Mucosa of descending colon (tissue), 3 donors: Measurements from ENCODE around the gene DNASE2B. TPM values are rescaled to one million over a fixed set of nuclear protein-coding genes. Genes with fewer than 3 reads are reported as not detected.

ENCODE experiments used
- ATAC-seq: fragments of 200-7000 bp; cut with Tn5 transposase; one replicate; pipeline ENCODE4 v1.9.1; 2020; ENCODE audit warnings: mild to moderate bottlenecking, moderate library complexity
- DNase-seq, 3 donors: peaks; one replicate each; pipeline ENCODE4 v3.0.0-alpha.2; 2020
- H3K36me3 ChIP-seq: fragments of 200-600 bp; one replicate; pipeline ENCODE4 v1.8.0; 2021; ENCODE audit warnings: low read depth, mild to moderate bottlenecking
- H3K4me1 ChIP-seq: fragments of 200-600 bp; one replicate; pipeline ENCODE4 v1.8.0; 2021; ENCODE audit warnings: low read depth, mild to moderate bottlenecking
- H3K4me3 ChIP-seq: fragments of 200-600 bp; one replicate; pipeline ENCODE4 v1.8.0; 2021; ENCODE audit warnings: mild to moderate bottlenecking
- H3K9me3 ChIP-seq: fragments of 200-600 bp; one replicate; pipeline ENCODE4 v1.8.0; 2021; ENCODE audit warnings: mild to moderate bottlenecking
- intact Hi-C, 2 donors: fragments of 100-400 bp; cut with DNase I in 1 of 2; cut with micrococcal nuclease in 1 of 2; formaldehyde crosslinking; loops; one replicate each; pipeline versions ENCODE4 v1.11.0 to v1.11.1; 2022; cut with DNase I, micrococcal nuclease
- total RNA-seq, 3 donors: library from RNA; stranded (reverse); fragmentation: NEBNext Ultra II Directional in 2 of 3; extraction: Animal tissue kit (Norgen Biotek cat#: 25700) in 2 of 3; gene quantifications; one replicate each; pipeline versions ENCODE4 v1.2.1 to v1.2.4, GENCODE V29; 2021 to 2023
- TF ChIP-seq, protein P1 (sequence below): fragments of 200-600 bp; IDR thresholded peaks from one replicate; pipeline ENCODE4 v1.8.0; 2022; ENCODE audit warnings: antibody characterized with exemption, mild to moderate bottlenecking
- donor health status: DM: no; HTN: no; CAD: no; lungs with moderate emphysema.
- donor health status: DM: no; HTN: no; CAD: no.
- donor health status: DM: no; HTN: yes; CAD: no.

DNASE2B gene
- total RNA-seq, 3 donors from 2014 or later, result 0.87 to 1.0 TPM; not detected in 1

- Histone ChIP-seq H3K4me3 (no peak overlapping the region), H3K36me3 (no peaks in the 10 kb centered on the region), H3K4me1 (peaks cover 15% of the 10 kb centered on the region), H3K9me3 (no peaks in the 10 kb centered on the region)
- no peak for ATAC-seq
- TF ChIP-seq, protein P1, sequence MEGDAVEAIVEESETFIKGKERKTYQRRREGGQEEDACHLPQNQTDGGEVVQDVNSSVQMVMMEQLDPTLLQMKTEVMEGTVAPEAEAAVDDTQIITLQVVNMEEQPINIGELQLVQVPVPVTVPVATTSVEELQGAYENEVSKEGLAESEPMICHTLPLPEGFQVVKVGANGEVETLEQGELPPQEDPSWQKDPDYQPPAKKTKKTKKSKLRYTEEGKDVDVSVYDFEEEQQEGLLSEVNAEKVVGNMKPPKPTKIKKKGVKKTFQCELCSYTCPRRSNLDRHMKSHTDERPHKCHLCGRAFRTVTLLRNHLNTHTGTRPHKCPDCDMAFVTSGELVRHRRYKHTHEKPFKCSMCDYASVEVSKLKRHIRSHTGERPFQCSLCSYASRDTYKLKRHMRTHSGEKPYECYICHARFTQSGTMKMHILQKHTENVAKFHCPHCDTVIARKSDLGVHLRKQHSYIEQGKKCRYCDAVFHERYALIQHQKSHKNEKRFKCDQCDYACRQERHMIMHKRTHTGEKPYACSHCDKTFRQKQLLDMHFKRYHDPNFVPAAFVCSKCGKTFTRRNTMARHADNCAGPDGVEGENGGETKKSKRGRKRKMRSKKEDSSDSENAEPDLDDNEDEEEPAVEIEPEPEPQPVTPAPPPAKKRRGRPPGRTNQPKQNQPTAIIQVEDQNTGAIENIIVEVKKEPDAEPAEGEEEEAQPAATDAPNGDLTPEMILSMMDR, result no peak
- DNase-seq, result no peak
- intact Hi-C loops, result no loop called here
These were observed 3.8 kb downstream of the DNASE2B start for GRCh38 chr1:84402060-84402459.

DNA sequence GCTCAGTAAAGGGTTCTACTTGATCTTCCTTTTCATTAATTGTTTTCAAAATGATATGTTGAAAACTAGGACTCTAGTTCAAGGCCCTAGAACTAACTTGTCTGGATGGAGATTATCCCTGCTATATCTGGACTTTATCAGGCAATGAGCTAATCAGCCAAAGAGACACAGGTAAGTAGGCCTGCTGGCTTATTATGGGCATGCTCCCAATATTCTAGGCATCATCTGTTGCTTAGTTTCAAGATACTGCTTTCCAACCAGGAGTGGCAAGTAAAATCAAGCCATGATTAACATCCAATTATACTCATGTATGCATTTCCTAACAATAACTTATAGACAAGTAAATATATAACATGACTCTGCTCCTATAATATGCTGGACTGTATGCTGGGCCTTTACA is 4.2 kb downstream of the DNASE2B start:
- Histone ChIP-seq H3K4me1 (peaks cover 16% of the 10 kb centered on the region), H3K9me3 (no peaks in the 10 kb centered on the region), H3K4me3 (no peak overlapping the region), H3K36me3 (no peaks in the 10 kb centered on the region)
- ATAC-seq (no peak), DNase-seq (no peak)
- intact Hi-C loops, result no loop called here
- TF ChIP-seq, protein P1, result no peak

- Histone ChIP-seq H3K4me1 (peaks cover 16% of the 10 kb centered on the region), H3K36me3 (no peaks in the 10 kb centered on the region), H3K4me3 (no peak overlapping the region), H3K9me3 (no peaks in the 10 kb centered on the region)
- no peak for ATAC-seq
- TF ChIP-seq, protein P1, result no peak
- intact Hi-C loops, result no loop called here
- no peak for DNase-seq
These were observed 5.1 kb downstream of the DNASE2B start for GRCh38 chr1:84403347-84403746.

GRCh38 chr1:84406346-84406861 is 8.1 kb downstream of the DNASE2B start:
- intact Hi-C loops, result no loop called here
- Histone ChIP-seq H3K4me1 (peaks cover 24% of the 10 kb centered on the region), H3K9me3 (no peaks in the 10 kb centered on the region), H3K36me3 (no peaks in the 10 kb centered on the region), H3K4me3 (no peak overlapping the region)
- DNase-seq (peak in 1 of 3 donors; percentile 63), ATAC-seq (peak; percentile 92)
- TF ChIP-seq, protein P1, result no peak

DNA sequence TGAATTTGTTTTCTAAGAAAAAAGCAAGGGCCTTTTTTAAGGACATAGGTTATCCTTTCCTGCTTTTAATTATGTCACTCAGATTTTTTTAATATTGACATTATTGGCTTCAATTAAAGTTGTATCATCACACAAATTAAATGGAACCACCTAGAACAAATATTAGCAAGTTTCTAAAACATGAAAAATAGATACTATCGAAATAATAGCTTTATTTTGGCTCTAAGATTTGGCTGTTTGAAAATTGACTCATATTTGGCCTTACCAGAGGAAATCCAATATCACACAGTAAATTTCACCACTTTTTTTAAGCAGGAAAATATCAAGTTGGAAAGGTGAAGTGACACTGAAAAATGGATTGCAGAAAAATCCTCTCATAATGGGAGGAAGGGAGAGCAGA is 9.2 kb downstream of the DNASE2B start:
- TF ChIP-seq, protein P1, result no peak
- intact Hi-C loops, result no loop called here
- ATAC-seq (no peak), DNase-seq (no peak)
- Histone ChIP-seq H3K9me3 (no peaks in the 10 kb centered on the region), H3K4me1 (peaks cover 24% of the 10 kb centered on the region), H3K4me3 (no peak overlapping the region), H3K36me3 (no peaks in the 10 kb centered on the region)

DNA sequence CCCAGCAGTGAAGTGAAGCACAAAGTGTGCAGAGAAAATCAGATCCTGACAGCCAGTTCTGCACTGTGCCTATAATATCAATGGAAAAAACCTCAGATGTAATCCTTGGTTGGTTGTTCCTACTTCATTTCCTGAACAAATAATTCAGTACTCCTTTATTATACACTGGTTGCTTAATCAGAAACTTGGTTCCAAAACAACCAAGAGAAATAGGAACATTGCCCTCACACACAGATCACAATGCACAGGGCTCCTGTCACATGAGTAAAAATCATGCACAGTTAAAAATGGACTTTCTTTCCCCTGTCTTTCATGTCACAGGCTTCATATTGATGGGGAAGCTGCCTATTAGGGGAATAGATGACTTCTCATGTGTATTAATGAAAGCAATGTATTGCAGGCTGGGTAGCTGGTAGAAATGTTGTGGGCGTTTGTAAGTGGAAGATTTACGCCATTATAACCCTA is 9.7 kb downstream of the DNASE2B start:
- H3K9me3 ChIP-seq, result no peaks in the 10 kb centered on the region
- no peak for DNase-seq
- ATAC-seq, result peak; percentile 13
- no peaks in the 10 kb centered on the region for H3K36me3 ChIP-seq
- intact Hi-C loops, result no loop called here
- H3K4me3 ChIP-seq, result no peak overlapping the region
- TF ChIP-seq, protein P1, result no peak
- H3K4me1 ChIP-seq, result peaks cover 24% of the 10 kb centered on the region
